Tibial artery (tissue), 4 donors: ENCODE measurements around the gene DCAF8L2.
"Not testable (repeated sequence)": the region's sequence is repeated elsewhere in the genome, so short reads cannot be mapped to it uniquely, and the experiment has no call there.

Experiments
- DNase-seq, 2 donors: peaks; one replicate each; pipeline ENCODE4 v3.0.0-alpha.2; 2019
- H3K27ac ChIP-seq, 2 donors: fragments of 200-600 bp; sonication (generic) in 1 of 2; 1 replicate in 1 of 2; 2 replicates in 1 of 2; pipeline ENCODE4 v1.5.1; 2018 to 2019; ENCODE audit warnings: mild to moderate bottlenecking in 1 of 2
- H3K27me3 ChIP-seq, 2 donors: fragments of 200-600 bp; sonication (generic) in 1 of 2; one replicate each; pipeline versions ENCODE4 v1.5.1 to v1.6.0; 2016 to 2019
- H3K36me3 ChIP-seq, 3 donors: fragments of 200-600 bp; sonication (generic) in 2 of 3; one replicate each; pipeline ENCODE4 v1.5.1; 2016 to 2019; ENCODE audit warnings: mild to moderate bottlenecking in 2 of 3
- H3K4me1 ChIP-seq, 4 donors: fragments of 200-600 bp; sonication (generic) in 2 of 4; 1 replicate in 3 of 4; 2 replicates in 1 of 4; pipeline ENCODE4 v1.5.1; 2016 to 2019
- H3K4me3 ChIP-seq, 2 donors: fragments of 200-600 bp; sonication (generic) in 1 of 2; 1 replicate in 1 of 2; 2 replicates in 1 of 2; pipeline ENCODE4 v1.5.1; 2018 to 2019; ENCODE audit warnings: mild to moderate bottlenecking in 2 of 2
- H3K9me3 ChIP-seq, 3 donors: fragments of 200-600 bp; sonication (generic) in 1 of 3; one replicate each; pipeline ENCODE4 v1.5.1; 2016 to 2019
- CTCF ChIP-seq, 2 experiments: fragments of 200-600 bp in 1 of 2; fragments of 450-650 bp in 1 of 2; IDR thresholded peaks; one replicate each; pipeline ENCODE4 v1.5.1; 2017 to 2019; ENCODE audit warnings: antibody characterized with exemption in 2 of 2, mild to moderate bottlenecking in 1 of 2, moderate library complexity in 1 of 2
- intact Hi-C: fragments of 100-400 bp; cut with DNase I; formaldehyde crosslinking; loops from one replicate; pipeline ENCODE4 v1.15.0; 2023; ENCODE audit warnings: low total_unique reads

Gene DCAF8L2

GRCh38 chrX:27746516-27746915 is 156.4 kb downstream of the DCAF8L2 start:
- Histone ChIP-seq H3K9me3 (no peaks in the 10 kb centered on the region), H3K36me3 (no peaks in the 10 kb centered on the region), H3K27ac (no peak overlapping the region), H3K4me3 (no peak overlapping the region), H3K4me1 (no peaks in the 10 kb centered on the region), H3K27me3 (no peaks in the 10 kb centered on the region)
- intact Hi-C loops = no loop called here
- no peak for TF ChIP-seq CTCF (IDR thresholded peaks at IDR 0.05)
- no peak for DNase-seq

GRCh38 chrX:27750298-27750697 is 160.2 kb downstream of the DCAF8L2 start:
- intact Hi-C loops, H3K4me3 ChIP-seq, H3K27me3 ChIP-seq, H3K36me3 ChIP-seq, H3K9me3 ChIP-seq, H3K27ac ChIP-seq, H3K4me1 ChIP-seq, DNase-seq: not testable (repeated sequence)

DNA sequence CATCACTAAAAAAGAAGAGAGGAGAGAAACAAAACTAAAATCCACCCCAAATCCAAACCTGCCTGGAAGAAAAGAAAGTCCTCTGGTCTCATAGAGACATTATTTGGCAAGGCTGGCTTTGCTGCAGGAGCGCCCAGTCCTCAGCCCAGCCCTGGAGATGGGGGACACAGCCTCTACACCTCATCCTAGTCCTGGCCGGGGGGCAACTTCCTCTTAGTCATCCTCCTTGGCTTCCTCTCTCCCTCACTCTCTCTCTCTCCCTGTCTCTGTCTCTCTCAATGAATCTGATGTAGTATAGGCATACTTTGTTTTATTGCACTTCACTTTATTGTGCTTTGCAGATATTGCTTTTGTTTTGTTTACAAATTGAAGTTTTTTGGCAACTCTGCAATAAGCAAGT is 161.8 kb downstream of the DCAF8L2 start:
- intact Hi-C loops = no loop called here
- no peaks in the 10 kb centered on the region for H3K27me3 ChIP-seq
- no peak overlapping the region for H3K27ac ChIP-seq
- DNase-seq = no peak
- H3K9me3 ChIP-seq = no peaks in the 10 kb centered on the region
- H3K4me1 ChIP-seq = no peaks in the 10 kb centered on the region
- no peak for TF ChIP-seq CTCF (IDR thresholded peaks at IDR 0.05)
- H3K36me3 ChIP-seq = no peaks in the 10 kb centered on the region
- H3K4me3 ChIP-seq = no peak overlapping the region

GRCh38 chrX:27765718-27766117 is 175.6 kb downstream of the DCAF8L2 start:
- TF ChIP-seq CTCF (IDR thresholded peaks at IDR 0.05) = no peak
- no peaks in the 10 kb centered on the region for H3K36me3 ChIP-seq
- H3K4me3 ChIP-seq = no peak overlapping the region
- no peaks in the 10 kb centered on the region for H3K4me1 ChIP-seq
- intact Hi-C loops = no loop called here
- H3K27ac ChIP-seq = no peak overlapping the region
- H3K9me3 ChIP-seq = no peaks in the 10 kb centered on the region
- no peak for DNase-seq
- H3K27me3 ChIP-seq = no peaks in the 10 kb centered on the region

DNA sequence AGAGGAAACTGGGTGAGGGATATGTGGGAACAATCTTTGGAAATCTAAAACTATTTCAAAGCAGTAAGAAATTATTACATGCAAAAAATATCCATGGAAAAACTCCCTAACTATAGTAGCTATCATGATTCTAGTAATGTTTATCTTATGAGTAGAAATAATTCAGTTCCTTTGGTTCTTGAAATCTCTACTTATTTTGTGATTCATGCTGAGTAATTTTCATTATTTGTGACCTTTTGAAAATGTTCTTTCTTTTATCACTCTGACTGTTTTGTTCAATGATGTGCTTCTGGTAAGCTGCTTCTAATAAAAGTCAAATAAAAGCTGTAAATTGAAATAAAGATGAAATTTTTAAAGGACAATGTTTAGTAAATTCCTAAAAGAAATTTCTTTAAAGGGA is 177.2 kb downstream of the DCAF8L2 start:
- intact Hi-C loops = no loop called here
- no peak overlapping the region for H3K27ac ChIP-seq
- H3K4me3 ChIP-seq = no peak overlapping the region
- no peaks in the 10 kb centered on the region for H3K27me3 ChIP-seq
- no peak for TF ChIP-seq CTCF (IDR thresholded peaks at IDR 0.05)
- DNase-seq = no peak
- no peaks in the 10 kb centered on the region for H3K36me3 ChIP-seq
- no peaks in the 10 kb centered on the region for H3K4me1 ChIP-seq
- H3K9me3 ChIP-seq = no peaks in the 10 kb centered on the region

DNA sequence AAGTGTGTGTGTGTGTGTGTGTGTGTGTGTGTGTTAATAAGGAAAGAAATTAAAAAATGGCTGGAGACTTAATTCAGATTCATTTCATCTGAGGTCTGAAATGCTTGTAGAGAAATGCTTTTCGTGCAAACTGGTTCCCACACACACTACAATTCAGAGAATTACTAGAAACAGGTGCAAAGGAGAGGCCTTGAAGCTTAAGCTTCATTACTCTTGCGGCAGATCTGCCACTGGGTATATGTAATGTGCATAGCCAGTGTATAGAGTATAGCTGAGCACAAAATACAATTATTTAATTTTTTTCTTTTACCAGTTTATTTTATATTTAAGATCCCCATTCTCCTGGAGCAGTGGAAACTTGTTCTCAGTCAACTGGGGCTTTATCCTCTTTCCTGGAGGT is 185.8 kb downstream of the DCAF8L2 start:
- H3K36me3 ChIP-seq = no peaks in the 10 kb centered on the region
- H3K27ac ChIP-seq = no peak overlapping the region
- intact Hi-C loops = no loop called here
- TF ChIP-seq CTCF (IDR thresholded peaks at IDR 0.05) = no peak
- no peak overlapping the region for H3K4me3 ChIP-seq
- DNase-seq = no peak
- no peaks in the 10 kb centered on the region for H3K9me3 ChIP-seq
- no peaks in the 10 kb centered on the region for H3K4me1 ChIP-seq
- no peaks in the 10 kb centered on the region for H3K27me3 ChIP-seq
